Lung (tissue), 12 donors: Measurements from ENCODE around the gene ARMH2. TPM values are rescaled to one million over a fixed set of nuclear protein-coding genes. Genes with fewer than 3 reads are reported as not detected.

Source experiments
- ATAC-seq: fragments of 200-7000 bp; cut with Tn5 transposase; one replicate; pipeline ENCODE4 v1.9.1; 2020; ENCODE audit warnings: moderate number of reproducible peaks; ENCODE audit not compliant: insufficient read depth, low FRiP score
- DNase-seq, 3 donors: peaks; one replicate each; pipeline ENCODE4 v3.0.0-alpha.2; 2013 to 2017
- H3K27ac ChIP-seq, 2 donors: one replicate each; pipeline ENCODE4 v1.5.1; 2013; ENCODE audit warnings: mild to moderate bottlenecking in 2 of 2, moderate library complexity in 2 of 2, control low read depth in 1 of 2, inconsistent platforms in 1 of 2, low read depth in 1 of 2, low read length in 1 of 2
- H3K27me3 ChIP-seq, 3 donors: one replicate each; pipeline ENCODE4 v1.5.1; 2013; ENCODE audit warnings: low read length in 2 of 3; ENCODE audit not compliant: control insufficient read depth in 3 of 3, insufficient read depth in 3 of 3
- H3K36me3 ChIP-seq, 4 donors: one replicate each; pipeline ENCODE4 v1.5.1; 2013; ENCODE audit warnings: low read length in 4 of 4, mild to moderate bottlenecking in 1 of 4, moderate library complexity in 1 of 4; ENCODE audit not compliant: control insufficient read depth in 4 of 4, insufficient read depth in 4 of 4
- H3K4me1 ChIP-seq, 5 donors: one replicate each; pipeline ENCODE4 v1.5.1; 2013; ENCODE audit warnings: low read length in 5 of 5, mild to moderate bottlenecking in 2 of 5, moderate library complexity in 1 of 5; ENCODE audit not compliant: control insufficient read depth in 5 of 5, insufficient read depth in 5 of 5
- H3K4me3 ChIP-seq: one replicate; pipeline ENCODE4 v1.5.1; 2013; ENCODE audit warnings: mild to moderate bottlenecking, control low read depth, moderate library complexity
- H3K9ac ChIP-seq, 2 donors: one replicate each; pipeline ENCODE4 v1.5.1; 2013; ENCODE audit warnings: low read length in 2 of 2, control low read depth in 1 of 2; ENCODE audit not compliant: insufficient read depth in 1 of 2
- H3K9me3 ChIP-seq, 4 donors: one replicate each; pipeline ENCODE4 v1.5.1; 2013; ENCODE audit warnings: low read length in 3 of 4, mild to moderate bottlenecking in 1 of 4, moderate library complexity in 1 of 4; ENCODE audit not compliant: control insufficient read depth in 4 of 4, insufficient read depth in 3 of 4
- CTCF ChIP-seq: IDR thresholded peaks from 2 replicates; pipeline ENCODE4 v1.5.1; 2012; ENCODE audit warnings: mild to moderate bottlenecking; ENCODE audit errors: control extremely low read depth, extremely low read depth
- WGBS, 2 donors: extraction: QIAGEN DNeasy Blood & Tissue Kit; methylation state at CpG; one replicate each; pipeline ENCODE4 v1.1.7; 2013; 5-methylcytosine and 5-hydroxymethylcytosine counted together
- polyA plus RNA-seq, 2 donors: library from polyadenylated mRNA; stranded (reverse); fragments of 200-250 nt; gene quantifications; one replicate each; pipeline ENCODE4 v1.2.1, GENCODE V29; 2013
- total RNA-seq, 2 donors: library from RNA; depleted of rRNA in 1 of 2; stranded (reverse); fragments of >200 nt in 1 of 2; gene quantifications; one replicate each; pipeline ENCODE4 v1.2.1, GENCODE V29; 2014 to 2021
- donor health status: control.
- donor health status: control.
- donor health status: Bipolar disorder and iron deficiency.
- donor health status: healthy.
- donor health status: DM: yes; HTN: yes; CAD: no.

ARMH2 gene
- total and polyA plus RNA-seq, 4 donors, result 0.56 to 3.2 (median 1.3) TPM

GRCh38 chr6:24821860-24822444, 23.2 kb upstream of the ARMH2 start:
- no peak for TF ChIP-seq CTCF
- Histone ChIP-seq H3K4me3 (no peak overlapping the region), H3K4me1 (no peaks in the 10 kb centered on the region), H3K9ac (no peak overlapping the region), H3K36me3 (no peaks in the 10 kb centered on the region), H3K27ac (no peak overlapping the region), H3K9me3 (no peaks in the 10 kb centered on the region), H3K27me3 (no peaks in the 10 kb centered on the region)
- ATAC-seq (no peak), DNase-seq (no peak)
- WGBS, 2 donors, result 86 to 97% methylated on average over 3 of the region's 3 CpGs

GRCh38 chr6:24818346-24818745, 19.6 kb upstream of the ARMH2 start:
- Histone ChIP-seq H3K9ac (no peak overlapping the region), H3K36me3 (no peaks in the 10 kb centered on the region), H3K27me3 (no peaks in the 10 kb centered on the region), H3K27ac (no peak overlapping the region), H3K9me3 (no peaks in the 10 kb centered on the region), H3K4me1 (no peaks in the 10 kb centered on the region), H3K4me3 (no peak overlapping the region)
- TF ChIP-seq CTCF, result no peak
- no peak for DNase-seq
- no peak for ATAC-seq
- WGBS, 2 donors, result 93 to 94% methylated on average over 2 of the region's 2 CpGs

GRCh38 chr6:24809728-24810127, 11.0 kb upstream of the ARMH2 start:
- Histone ChIP-seq H3K4me1 (no peaks in the 10 kb centered on the region), H3K9me3 (no peaks in the 10 kb centered on the region), H3K27me3 (no peaks in the 10 kb centered on the region), H3K9ac (no peak overlapping the region), H3K27ac (no peak overlapping the region), H3K4me3 (no peak overlapping the region), H3K36me3 (peaks cover 0 to 2% (median 0%) of the 10 kb centered on the region in 4 donors)
- TF ChIP-seq CTCF, result no peak
- ATAC-seq (no peak), DNase-seq (no peak)
- WGBS, 2 donors, result 68 to 83% methylated on average over 3 of the region's 3 CpGs

- Histone ChIP-seq H3K4me1 (no peaks in the 10 kb centered on the region), H3K27me3 (no peaks in the 10 kb centered on the region), H3K4me3 (no peak overlapping the region), H3K27ac (no peak overlapping the region), H3K9ac (no peak overlapping the region), H3K36me3 (peaks cover 0 to 2% (median 0%) of the 10 kb centered on the region in 4 donors), H3K9me3 (no peaks in the 10 kb centered on the region)
- no peak for TF ChIP-seq CTCF
- ATAC-seq, result no peak
- 93 to 94% methylated on average over 3 of the region's 3 CpGs for WGBS, 2 donors
- DNase-seq, result no peak
These were observed 8.9 kb upstream of the ARMH2 start for GRCh38 chr6:24807584-24807983.
